Measurements from ENCODE around the gene MAB21L2.
"Not testable (repeated sequence)": the region's sequence is repeated elsewhere in the genome, so short reads cannot be mapped to it uniquely, and the experiment has no call there.

The MAB21L2 gene

GRCh38 chr4:150557811-150558210 is 24.1 kb upstream of the MAB21L2 start:
- H3K27me3 ChIP-seq (ENCODE audit: control insufficient read depth, insufficient read depth, low read length, poor library complexity, severe bottlenecking); H3K27ac ChIP-seq (ENCODE audit: insufficient read depth, low read depth, low read length, poor library complexity, severe bottlenecking); H3K4me1 ChIP-seq (ENCODE audit: control insufficient read depth, insufficient read depth, low read length); H3K36me3 ChIP-seq (ENCODE audit: control insufficient read depth, insufficient read depth, low read length); H3K9me3 ChIP-seq (ENCODE audit: control insufficient read depth, low read length); H3K4me3 ChIP-seq (ENCODE audit: insufficient read depth, low read depth, low read length): not testable (repeated sequence)
- WGBS, 2 experiments: 93 to 98% methylated on average over 3 of the region's 3 CpGs

- no peaks in the 10 kb centered on the region for H3K4me1 ChIP-seq (ENCODE audit: control insufficient read depth, insufficient read depth, low read length)
- H3K9me3 ChIP-seq (ENCODE audit: control insufficient read depth, low read length): no peaks in the 10 kb centered on the region
- WGBS, 2 experiments: 98 to 100% methylated on average over 2 of the region's 2 CpGs
- H3K36me3 ChIP-seq (ENCODE audit: control insufficient read depth, insufficient read depth, low read length): no peaks in the 10 kb centered on the region
- H3K27me3 ChIP-seq (ENCODE audit: control insufficient read depth, insufficient read depth, low read length, poor library complexity, severe bottlenecking): no peaks in the 10 kb centered on the region
- no peak overlapping the region for H3K4me3 ChIP-seq (ENCODE audit: insufficient read depth, low read depth, low read length)
- H3K27ac ChIP-seq (ENCODE audit: insufficient read depth, low read depth, low read length, poor library complexity, severe bottlenecking): no peak overlapping the region
Measured at GRCh38 chr4:150561143-150561737, 20.7 kb upstream of the MAB21L2 start.

GRCh38 chr4:150562250-150562649 is 19.7 kb upstream of the MAB21L2 start:
- 100% methylated on average over 1 of the region's 2 CpGs for WGBS, 2 experiments
- Histone ChIP-seq H3K27ac (ENCODE audit: insufficient read depth, low read depth, low read length, poor library complexity, severe bottlenecking) (no peak overlapping the region), H3K9me3 (ENCODE audit: control insufficient read depth, low read length) (no peaks in the 10 kb centered on the region), H3K4me3 (ENCODE audit: insufficient read depth, low read depth, low read length) (no peak overlapping the region), H3K4me1 (ENCODE audit: control insufficient read depth, insufficient read depth, low read length) (no peaks in the 10 kb centered on the region), H3K27me3 (ENCODE audit: control insufficient read depth, insufficient read depth, low read length, poor library complexity, severe bottlenecking) (no peaks in the 10 kb centered on the region), H3K36me3 (ENCODE audit: control insufficient read depth, insufficient read depth, low read length) (no peaks in the 10 kb centered on the region)

GRCh38 chr4:150562751-150563150 is 19.2 kb upstream of the MAB21L2 start:
- no peak overlapping the region for H3K27ac ChIP-seq (ENCODE audit: insufficient read depth, low read depth, low read length, poor library complexity, severe bottlenecking)
- H3K27me3 ChIP-seq (ENCODE audit: control insufficient read depth, insufficient read depth, low read length, poor library complexity, severe bottlenecking): no peaks in the 10 kb centered on the region
- H3K4me3 ChIP-seq (ENCODE audit: insufficient read depth, low read depth, low read length): no peak overlapping the region
- no peaks in the 10 kb centered on the region for H3K9me3 ChIP-seq (ENCODE audit: control insufficient read depth, low read length)
- no peaks in the 10 kb centered on the region for H3K36me3 ChIP-seq (ENCODE audit: control insufficient read depth, insufficient read depth, low read length)
- no peaks in the 10 kb centered on the region for H3K4me1 ChIP-seq (ENCODE audit: control insufficient read depth, insufficient read depth, low read length)

- H3K9me3 ChIP-seq (ENCODE audit: control insufficient read depth, low read length); H3K4me3 ChIP-seq (ENCODE audit: insufficient read depth, low read depth, low read length); H3K27ac ChIP-seq (ENCODE audit: insufficient read depth, low read depth, low read length, poor library complexity, severe bottlenecking); H3K36me3 ChIP-seq (ENCODE audit: control insufficient read depth, insufficient read depth, low read length); H3K27me3 ChIP-seq (ENCODE audit: control insufficient read depth, insufficient read depth, low read length, poor library complexity, severe bottlenecking); H3K4me1 ChIP-seq (ENCODE audit: control insufficient read depth, insufficient read depth, low read length): not testable (repeated sequence)
- 81 to 100% methylated on average over 1 to 2 of the region's 2 CpGs for WGBS, 2 experiments
Measured at GRCh38 chr4:150564967-150565366, 17.0 kb upstream of the MAB21L2 start.

GRCh38 chr4:150567070-150567469 is 14.9 kb upstream of the MAB21L2 start:
- 95 to 96% methylated on average over 3 of the region's 3 CpGs for WGBS, 2 experiments

GRCh38 chr4:150569384-150569987 is 12.5 kb upstream of the MAB21L2 start:
- no peak overlapping the region for H3K4me3 ChIP-seq (ENCODE audit: insufficient read depth, low read depth, low read length)
- no peak overlapping the region for H3K27ac ChIP-seq (ENCODE audit: insufficient read depth, low read depth, low read length, poor library complexity, severe bottlenecking)
- H3K4me1 ChIP-seq (ENCODE audit: control insufficient read depth, insufficient read depth, low read length): peaks cover 5% of the 10 kb centered on the region
- WGBS, 2 experiments: 93 to 97% methylated on average over 4 to 5 of the region's 5 CpGs
- H3K9me3 ChIP-seq (ENCODE audit: control insufficient read depth, low read length): no peaks in the 10 kb centered on the region
- H3K27me3 ChIP-seq (ENCODE audit: control insufficient read depth, insufficient read depth, low read length, poor library complexity, severe bottlenecking): no peaks in the 10 kb centered on the region
- H3K36me3 ChIP-seq (ENCODE audit: control insufficient read depth, insufficient read depth, low read length): no peaks in the 10 kb centered on the region

More at GRCh38 chr4:150567070-150567469, 14.9 kb upstream of the MAB21L2 start:
- H3K9me3 ChIP-seq (ENCODE audit: control insufficient read depth, low read length): no peaks in the 10 kb centered on the region
- H3K27ac ChIP-seq (ENCODE audit: insufficient read depth, low read depth, low read length, poor library complexity, severe bottlenecking): no peak overlapping the region
- H3K36me3 ChIP-seq (ENCODE audit: control insufficient read depth, insufficient read depth, low read length): no peaks in the 10 kb centered on the region
- H3K4me3 ChIP-seq (ENCODE audit: insufficient read depth, low read depth, low read length): no peak overlapping the region
- H3K4me1 ChIP-seq (ENCODE audit: control insufficient read depth, insufficient read depth, low read length): no peaks in the 10 kb centered on the region
- no peaks in the 10 kb centered on the region for H3K27me3 ChIP-seq (ENCODE audit: control insufficient read depth, insufficient read depth, low read length, poor library complexity, severe bottlenecking)

GRCh38 chr4:150569998-150570535 is 11.9 kb upstream of the MAB21L2 start:
- Histone ChIP-seq H3K4me3 (ENCODE audit: insufficient read depth, low read depth, low read length) (no peak overlapping the region), H3K4me1 (ENCODE audit: control insufficient read depth, insufficient read depth, low read length) (peaks cover 5% of the 10 kb centered on the region), H3K36me3 (ENCODE audit: control insufficient read depth, insufficient read depth, low read length) (no peaks in the 10 kb centered on the region), H3K9me3 (ENCODE audit: control insufficient read depth, low read length) (no peaks in the 10 kb centered on the region), H3K27me3 (ENCODE audit: control insufficient read depth, insufficient read depth, low read length, poor library complexity, severe bottlenecking) (no peaks in the 10 kb centered on the region), H3K27ac (ENCODE audit: insufficient read depth, low read depth, low read length, poor library complexity, severe bottlenecking) (no peak overlapping the region)
- 92 to 94% methylated on average over 4 of the region's 4 CpGs for WGBS, 2 experiments

GRCh38 chr4:150570862-150571261 is 11.1 kb upstream of the MAB21L2 start:
- Histone ChIP-seq H3K4me1 (ENCODE audit: control insufficient read depth, insufficient read depth, low read length) (peaks cover 5% of the 10 kb centered on the region), H3K27ac (ENCODE audit: insufficient read depth, low read depth, low read length, poor library complexity, severe bottlenecking) (no peak overlapping the region), H3K9me3 (ENCODE audit: control insufficient read depth, low read length) (no peaks in the 10 kb centered on the region), H3K36me3 (ENCODE audit: control insufficient read depth, insufficient read depth, low read length) (no peaks in the 10 kb centered on the region), H3K27me3 (ENCODE audit: control insufficient read depth, insufficient read depth, low read length, poor library complexity, severe bottlenecking) (no peaks in the 10 kb centered on the region), H3K4me3 (ENCODE audit: insufficient read depth, low read depth, low read length) (no peak overlapping the region)
- no CpG with 5 or more reads among the region's 1 CpG for WGBS, 2 experiments

- no peaks in the 10 kb centered on the region for H3K27me3 ChIP-seq (ENCODE audit: control insufficient read depth, insufficient read depth, low read length, poor library complexity, severe bottlenecking)
- no peaks in the 10 kb centered on the region for H3K9me3 ChIP-seq (ENCODE audit: control insufficient read depth, low read length)
- no peaks in the 10 kb centered on the region for H3K36me3 ChIP-seq (ENCODE audit: control insufficient read depth, insufficient read depth, low read length)
- H3K4me1 ChIP-seq (ENCODE audit: control insufficient read depth, insufficient read depth, low read length): peaks cover 5% of the 10 kb centered on the region
- 82 to 89% methylated on average over 3 of the region's 5 CpGs for WGBS, 2 experiments
- H3K4me3 ChIP-seq (ENCODE audit: insufficient read depth, low read depth, low read length): no peak overlapping the region
- no peak overlapping the region for H3K27ac ChIP-seq (ENCODE audit: insufficient read depth, low read depth, low read length, poor library complexity, severe bottlenecking)
Measured at GRCh38 chr4:150572704-150573504, 9.0 kb upstream of the MAB21L2 start.
